ENCODE results near the gene NXPE3. TPM values are rescaled to one million over a fixed set of nuclear protein-coding genes. Genes with fewer than 3 reads are reported as not detected.

Gene NXPE3
- total and polyA plus RNA-seq, 8 donors: 10.0 to 17.0 (median 12.8) TPM

GRCh38 chr3:101876142-101876541, 97.1 kb downstream of the NXPE3 start:
- peaks cover 0 to 19% of the 10 kb centered on the region in 2 donors for H3K4me1 ChIP-seq
- no peak overlapping the region for H3K27ac ChIP-seq
- H3K36me3 ChIP-seq: no peaks in the 10 kb centered on the region
- no peak overlapping the region for H3K4me3 ChIP-seq
- intact Hi-C loops (cut with DNase I): no loop called here
- H3K27me3 ChIP-seq: no peaks in the 10 kb centered on the region
- no peak for TF ChIP-seq CTCF (IDR thresholded peaks at IDR 0.05)
- ATAC-seq (peak; percentile 32), DNase-seq (no peak)
- H3K9me3 ChIP-seq: no peaks in the 10 kb centered on the region

Other genes with a start within 250 kb of the NXPE3 start
- 10 to 100 TPM; 12.3 to 18.2 TPM for gene TRMT10C, start 217.3 kb upstream of the NXPE3 start, total RNA-seq
- 10 to 100 TPM; 24.5 to 26.6 (median 25.5) TPM for gene TRMT10C, start 217.3 kb upstream of the NXPE3 start, polyA plus RNA-seq (ENCODE audit: insufficient read length in 6 of 6)
- 100 to 1,000 TPM; 137 to 142 TPM for gene PCNP, start 205.0 kb upstream of the NXPE3 start, total RNA-seq
- gene PCNP, start 205.0 kb upstream of the NXPE3 start, polyA plus RNA-seq (ENCODE audit: insufficient read length in 6 of 6): 100 to 1,000 TPM; 203 to 244 (median 228) TPM
- gene ZBTB11, start 102.1 kb upstream of the NXPE3 start, total RNA-seq: 10 to 100 TPM; 16.6 to 18.1 TPM
- gene ZBTB11, start 102.1 kb upstream of the NXPE3 start, polyA plus RNA-seq (ENCODE audit: insufficient read length in 6 of 6): 10 to 100 TPM; 25.5 to 27.7 (median 26.0) TPM
- gene RPL24, start 92.5 kb upstream of the NXPE3 start, total RNA-seq: 100 to 1,000 TPM; 811 to 860 TPM
- 1,000 to 10,000 TPM; 1,773 to 2,052 (median 1,935) TPM for gene RPL24, start 92.5 kb upstream of the NXPE3 start, polyA plus RNA-seq (ENCODE audit: insufficient read length in 6 of 6)
- gene CEP97, start 54.6 kb upstream of the NXPE3 start, total RNA-seq: 10 to 100 TPM in 1 of 2 donors, 1 to 10 TPM in 1; 8.5 to 11.2 TPM
- gene CEP97, start 54.6 kb upstream of the NXPE3 start, polyA plus RNA-seq (ENCODE audit: insufficient read length in 6 of 6): 10 to 100 TPM; 17.7 to 23.7 (median 20.0) TPM
- 10 to 100 TPM; 57.9 to 76.0 TPM for gene NFKBIZ, start 70.3 kb downstream of the NXPE3 start, total RNA-seq
- 100 to 1,000 TPM in 1 of 6 donors, 10 to 100 TPM in 5; 19.2 to 125 (median 39.0) TPM for gene NFKBIZ, start 70.3 kb downstream of the NXPE3 start, polyA plus RNA-seq (ENCODE audit: insufficient read length in 6 of 6)